Measurements from ENCODE around the gene SEMA5B. TPM values are rescaled to one million over a fixed set of nuclear protein-coding genes. Genes with fewer than 3 reads are reported as not detected.

The SEMA5B gene
- total and polyA plus RNA-seq, 9 of the 15 experiments (the other 6 are each of a cell fraction or from before 2014, with no cell fraction given), result not detected

GRCh38 chr3:122923611-122924010, 104.0 kb downstream of the SEMA5B start:
- BruUV-seq (replicated peaks), result no TSS peak
- peaks cover 11 to 68% of the 10 kb centered on the region in 2 experiments; a peak in 4 of 5 replicates for H3K27me3 ChIP-seq (ENCODE audit: control insufficient read depth in 2 of 2, insufficient read depth in 2 of 2, low read length in 2 of 2)
- ChIA-PET POLR2A (no interaction called here), CTCF (ENCODE audit: low intra/inter-chr PET ratio) (no interaction called here)
- DNase-seq (ENCODE audit: extremely low read depth in 1 of 4, low spot score in 3 of 4), result no peak
- no peaks in the 10 kb centered on the region for H3K36me3 ChIP-seq (ENCODE audit: control insufficient read depth, insufficient read depth, low read length)
- no peaks in the 10 kb centered on the region for H3K79me2 ChIP-seq (ENCODE audit: control insufficient read depth, insufficient read depth, low read length)
- in situ Hi-C loops (cut with MboI), result no loop called here
- no peak overlapping the region for H3K4me3 ChIP-seq
- no peaks in the 10 kb centered on the region for H3K9me3 ChIP-seq (replicated peaks; ENCODE audit: control insufficient read depth, insufficient read depth, low read depth, low read length)
- no peak overlapping the region for H3K9ac ChIP-seq (ENCODE audit: insufficient read depth in 1 of 2, low read depth in 2 of 2, low read length in 2 of 2)
- H3K27ac ChIP-seq (ENCODE audit: extremely low read depth, low read depth, low read length), result no peak overlapping the region
- no peaks in the 10 kb centered on the region for H3K9me1 ChIP-seq (ENCODE audit: control insufficient read depth, insufficient read depth, low read length)
- peaks cover 0 to 9% of the 10 kb centered on the region in 2 experiments; a peak in 3 of 5 replicates for H3K4me1 ChIP-seq (replicated peaks in 1 of 2; ENCODE audit: control insufficient read depth in 2 of 2, insufficient read depth in 2 of 2, low read length in 2 of 2)
- H4K20me1 ChIP-seq (replicated peaks; ENCODE audit: control insufficient read depth, insufficient read depth, low read length), result no peaks in the 10 kb centered on the region
- no peak overlapping the region for H3K4me2 ChIP-seq (ENCODE audit: insufficient read depth, low read length)
- intact Hi-C loops (cut with micrococcal nuclease), result loop anchor here (10.0 kb wide), 1 partner anchor 169 kb away; no protein-coding TSS in a partner anchor
- 7% methylated on average over 3 of the region's 6 CpGs for WGBS (ENCODE audit: insufficient coverage, low coverage, missing lambda C conversion rate)
- H2AFZ ChIP-seq (ENCODE audit: low read depth, low read length), result no peak overlapping the region
- no peak for ATAC-seq
- FAIRE-seq, result no peak
- TF ChIP-seq MTA3 (IDR thresholded peaks at IDR 0.05; ENCODE audit: borderline replicate concordance), result no peak
- TF ChIP-seq NFRKB (IDR thresholded peaks at IDR 0.05; ENCODE audit: low read depth), result no peak
- TF ChIP-seq HNRNPUL1 (IDR thresholded peaks at IDR 0.05; ENCODE audit: low read length), result no peak

- intact Hi-C loops (cut with micrococcal nuclease), result loop anchor here (10.0 kb wide), 1 partner anchor 167 kb away; no protein-coding TSS in a partner anchor
- H2AFZ ChIP-seq (ENCODE audit: low read depth, low read length), result peak overlapping the region; percentile 68; the same call in 1 of the 2 replicates
- no peak overlapping the region; the same call in 1 of the 2 replicates for H3K4me3 ChIP-seq
- peaks cover 11 to 55% of the 10 kb centered on the region in 2 experiments; a peak in 4 of 5 replicates for H3K27me3 ChIP-seq (ENCODE audit: control insufficient read depth in 2 of 2, insufficient read depth in 2 of 2, low read length in 2 of 2)
- peaks cover 0 to 9% of the 10 kb centered on the region in 2 experiments; a peak in 3 of 5 replicates for H3K4me1 ChIP-seq (replicated peaks in 1 of 2; ENCODE audit: control insufficient read depth in 2 of 2, insufficient read depth in 2 of 2, low read length in 2 of 2)
- H3K9me3 ChIP-seq (replicated peaks; ENCODE audit: control insufficient read depth, insufficient read depth, low read depth, low read length), result no peaks in the 10 kb centered on the region
- BruUV-seq (replicated peaks), result no TSS peak
- no peak overlapping the region for H3K9ac ChIP-seq (ENCODE audit: insufficient read depth in 1 of 2, low read depth in 2 of 2, low read length in 2 of 2)
- peak; percentile 98 for ATAC-seq
- in situ Hi-C loops (cut with MboI), result no loop called here
- H3K4me2 ChIP-seq (ENCODE audit: insufficient read depth, low read length), result peak overlapping the region; percentile 60
- CTCF ChIA-PET (ENCODE audit: low intra/inter-chr PET ratio), result interaction anchor here (0.6 kb wide), 1 partner anchor 1522 kb away, joined by 3 read pairs; no protein-coding TSS in a partner anchor
- DNase-seq (ENCODE audit: extremely low read depth in 1 of 4, low spot score in 3 of 4), result peak; percentile 55 to 81 (median 76)
- no peak for FAIRE-seq
- no peaks in the 10 kb centered on the region for H3K9me1 ChIP-seq (ENCODE audit: control insufficient read depth, insufficient read depth, low read length)
- POLR2A ChIA-PET, result no interaction called here
- 3% methylated on average over 20 of the region's 68 CpGs for WGBS (ENCODE audit: insufficient coverage, low coverage, missing lambda C conversion rate)
- no peaks in the 10 kb centered on the region for H4K20me1 ChIP-seq (replicated peaks; ENCODE audit: control insufficient read depth, insufficient read depth, low read length)
- no peaks in the 10 kb centered on the region for H3K79me2 ChIP-seq (ENCODE audit: control insufficient read depth, insufficient read depth, low read length)
- H3K27ac ChIP-seq (ENCODE audit: extremely low read depth, low read depth, low read length), result no peak overlapping the region
- no peaks in the 10 kb centered on the region for H3K36me3 ChIP-seq (ENCODE audit: control insufficient read depth, insufficient read depth, low read length)
- TF ChIP-seq YY1 (IDR thresholded peaks at IDR 0.05; ENCODE audit: borderline replicate concordance in 1 of 3, control insufficient read depth in 1 of 3, extremely low read depth in 1 of 3, insufficient read depth in 3 of 3, insufficient read length in 1 of 3, insufficient replicate concordance in 2 of 3, low read depth in 1 of 3, low read length in 2 of 3), result no peak
- TF ChIP-seq SAFB (IDR thresholded peaks at IDR 0.05; ENCODE audit: borderline replicate concordance, low read depth, low read length), result 0 out of 2 replicates have a peak, but pooled peaks have one; percentile 56
- TF ChIP-seq CBFA2T3 (IDR thresholded peaks at IDR 0.05), result no peak
- TF ChIP-seq ARID4B (CRISPR knock-in tag; IDR thresholded peaks at IDR 0.05), result no peak
- peak in 1 of 2 experiments; percentile 39; a peak in 1 of 4 replicates for TF ChIP-seq RAD21 (CRISPR knock-in tag; conservative IDR thresholded peaks at IDR 0.05 in 1 of 2, IDR thresholded peaks at IDR 0.05 in 1 of 2)
- TF ChIP-seq HMG20B (CRISPR knock-in tag; IDR thresholded peaks at IDR 0.05), result no peak
These were observed 105.5 kb downstream of the SEMA5B start for GRCh38 chr3:122921791-122922651.

Data from K562 (cell line).